Measurements from ENCODE around the gene STPG1.

STPG1 gene

DNA sequence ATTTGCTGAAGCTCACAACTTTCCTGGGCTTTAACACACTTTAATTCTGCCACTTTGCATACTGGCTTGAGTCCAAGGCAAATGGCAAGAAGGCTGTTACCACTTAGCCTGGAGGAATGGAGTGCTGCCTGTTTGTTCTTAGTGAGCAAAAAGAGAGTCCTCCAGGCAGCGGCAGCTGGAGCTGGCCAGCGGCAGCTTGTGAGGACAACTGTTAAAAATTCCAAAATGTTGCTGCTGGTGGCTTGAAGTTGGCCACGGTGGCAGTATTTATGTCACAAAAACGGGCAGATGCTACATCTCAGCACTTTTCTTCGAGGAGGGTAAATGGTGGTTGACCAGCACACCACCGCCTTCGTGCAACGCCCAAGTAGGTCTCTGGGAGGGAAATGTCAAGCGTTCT is 27.3 kb downstream of the STPG1 start:
- Histone ChIP-seq H3K9ac (ENCODE audit: low read depth, low read length) (no peak overlapping the region), H3K4me3 (ENCODE audit: low read depth in 1 of 2, low read length in 2 of 2) (no peak overlapping the region), H3K36me3 (ENCODE audit: insufficient read depth, low read length) (no peaks in the 10 kb centered on the region), H3K4me2 (ENCODE audit: insufficient read depth, low read length) (no peak overlapping the region), H3K9me3 (ENCODE audit: insufficient read depth, low read length, severe bottlenecking) (no peaks in the 10 kb centered on the region), H3K79me2 (ENCODE audit: insufficient read depth, low read length) (no peaks in the 10 kb centered on the region), H2AFZ (ENCODE audit: low read depth, low read length) (no peak overlapping the region), H3K27me3 (ENCODE audit: insufficient read depth, low read length, poor library complexity) (peaks cover 11% of the 10 kb centered on the region), H3K27ac (ENCODE audit: low read length) (no peak overlapping the region), H3K4me1 (ENCODE audit: insufficient read depth, low read length) (no peaks in the 10 kb centered on the region), H4K20me1 (ENCODE audit: insufficient read depth, low read length) (no peaks in the 10 kb centered on the region)
- TF ChIP-seq, protein P1, sequence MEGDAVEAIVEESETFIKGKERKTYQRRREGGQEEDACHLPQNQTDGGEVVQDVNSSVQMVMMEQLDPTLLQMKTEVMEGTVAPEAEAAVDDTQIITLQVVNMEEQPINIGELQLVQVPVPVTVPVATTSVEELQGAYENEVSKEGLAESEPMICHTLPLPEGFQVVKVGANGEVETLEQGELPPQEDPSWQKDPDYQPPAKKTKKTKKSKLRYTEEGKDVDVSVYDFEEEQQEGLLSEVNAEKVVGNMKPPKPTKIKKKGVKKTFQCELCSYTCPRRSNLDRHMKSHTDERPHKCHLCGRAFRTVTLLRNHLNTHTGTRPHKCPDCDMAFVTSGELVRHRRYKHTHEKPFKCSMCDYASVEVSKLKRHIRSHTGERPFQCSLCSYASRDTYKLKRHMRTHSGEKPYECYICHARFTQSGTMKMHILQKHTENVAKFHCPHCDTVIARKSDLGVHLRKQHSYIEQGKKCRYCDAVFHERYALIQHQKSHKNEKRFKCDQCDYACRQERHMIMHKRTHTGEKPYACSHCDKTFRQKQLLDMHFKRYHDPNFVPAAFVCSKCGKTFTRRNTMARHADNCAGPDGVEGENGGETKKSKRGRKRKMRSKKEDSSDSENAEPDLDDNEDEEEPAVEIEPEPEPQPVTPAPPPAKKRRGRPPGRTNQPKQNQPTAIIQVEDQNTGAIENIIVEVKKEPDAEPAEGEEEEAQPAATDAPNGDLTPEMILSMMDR (IDR thresholded peaks at IDR 0.05; ENCODE audit: borderline replicate concordance, extremely low read depth, low read length, poor library complexity, severe bottlenecking) = no peak
- TF ChIP-seq EZH2 (IDR thresholded peaks at IDR 0.05; ENCODE audit: borderline replicate concordance, low read depth, low read length, severe bottlenecking) = no peak
- no peak for ATAC-seq (ENCODE audit: insufficient read depth, low read depth)
- DNase-seq = no peak

DNA sequence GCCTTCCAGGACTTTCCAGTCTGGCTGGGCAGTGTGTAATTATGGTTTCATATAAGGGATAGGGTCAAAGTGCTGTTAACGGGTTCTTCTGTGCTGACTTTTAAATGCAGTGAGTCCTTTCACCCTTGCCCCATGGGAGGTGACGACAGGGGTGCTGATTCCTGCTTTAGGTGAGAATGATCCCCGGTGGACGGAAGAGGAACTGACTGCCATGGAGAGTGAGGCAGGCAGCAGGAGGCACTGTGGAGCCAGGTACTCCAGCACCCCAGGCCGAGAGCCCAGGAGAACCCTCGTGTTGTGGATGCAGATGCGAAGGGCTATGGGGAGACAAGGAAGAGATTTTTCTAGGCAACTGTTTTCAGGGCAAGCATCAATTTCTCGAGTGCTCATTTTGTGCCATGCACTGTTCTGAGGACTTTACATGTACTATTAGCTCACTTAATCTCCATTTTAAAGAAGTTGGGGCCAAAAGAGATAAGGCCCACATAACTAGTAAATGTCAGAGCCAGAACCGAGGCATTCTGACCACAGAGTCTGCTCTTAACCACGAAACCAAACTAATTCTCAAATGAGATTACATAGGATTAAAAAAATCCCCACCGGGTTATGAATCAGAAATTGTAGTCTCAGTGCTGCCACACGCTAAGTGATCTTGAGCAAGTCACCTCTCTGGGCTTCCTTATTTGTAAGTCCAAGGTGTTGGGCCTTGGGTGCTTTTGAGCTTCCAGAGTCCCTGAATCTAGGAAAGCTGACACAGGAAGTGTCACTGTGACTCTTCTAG is 28.2 kb downstream of the STPG1 start:
- ATAC-seq (ENCODE audit: insufficient read depth, low read depth) (peak; percentile 54; the same call in 2 of the 3 replicates), DNase-seq (peak; percentile 33)
- no peaks in the 10 kb centered on the region for H3K36me3 ChIP-seq (ENCODE audit: insufficient read depth, low read length)
- no peak overlapping the region for H2AFZ ChIP-seq (ENCODE audit: low read depth, low read length)
- H3K4me1 ChIP-seq (ENCODE audit: insufficient read depth, low read length) = no peaks in the 10 kb centered on the region
- no peaks in the 10 kb centered on the region for H4K20me1 ChIP-seq (ENCODE audit: insufficient read depth, low read length)
- no peak overlapping the region for H3K9ac ChIP-seq (ENCODE audit: low read depth, low read length)
- no peak overlapping the region for H3K4me3 ChIP-seq (ENCODE audit: low read depth in 1 of 2, low read length in 2 of 2)
- no peak for TF ChIP-seq EZH2 (IDR thresholded peaks at IDR 0.05; ENCODE audit: borderline replicate concordance, low read depth, low read length, severe bottlenecking)
- TF ChIP-seq, protein P1 (IDR thresholded peaks at IDR 0.05; ENCODE audit: borderline replicate concordance, extremely low read depth, low read length, poor library complexity, severe bottlenecking) = peak; percentile 75
- no peak overlapping the region for H3K27ac ChIP-seq (ENCODE audit: low read length)
- no peaks in the 10 kb centered on the region for H3K9me3 ChIP-seq (ENCODE audit: insufficient read depth, low read length, severe bottlenecking)
- H3K4me2 ChIP-seq (ENCODE audit: insufficient read depth, low read length) = no peak overlapping the region
- H3K79me2 ChIP-seq (ENCODE audit: insufficient read depth, low read length) = no peaks in the 10 kb centered on the region
- peaks cover 11% of the 10 kb centered on the region for H3K27me3 ChIP-seq (ENCODE audit: insufficient read depth, low read length, poor library complexity)

DNA sequence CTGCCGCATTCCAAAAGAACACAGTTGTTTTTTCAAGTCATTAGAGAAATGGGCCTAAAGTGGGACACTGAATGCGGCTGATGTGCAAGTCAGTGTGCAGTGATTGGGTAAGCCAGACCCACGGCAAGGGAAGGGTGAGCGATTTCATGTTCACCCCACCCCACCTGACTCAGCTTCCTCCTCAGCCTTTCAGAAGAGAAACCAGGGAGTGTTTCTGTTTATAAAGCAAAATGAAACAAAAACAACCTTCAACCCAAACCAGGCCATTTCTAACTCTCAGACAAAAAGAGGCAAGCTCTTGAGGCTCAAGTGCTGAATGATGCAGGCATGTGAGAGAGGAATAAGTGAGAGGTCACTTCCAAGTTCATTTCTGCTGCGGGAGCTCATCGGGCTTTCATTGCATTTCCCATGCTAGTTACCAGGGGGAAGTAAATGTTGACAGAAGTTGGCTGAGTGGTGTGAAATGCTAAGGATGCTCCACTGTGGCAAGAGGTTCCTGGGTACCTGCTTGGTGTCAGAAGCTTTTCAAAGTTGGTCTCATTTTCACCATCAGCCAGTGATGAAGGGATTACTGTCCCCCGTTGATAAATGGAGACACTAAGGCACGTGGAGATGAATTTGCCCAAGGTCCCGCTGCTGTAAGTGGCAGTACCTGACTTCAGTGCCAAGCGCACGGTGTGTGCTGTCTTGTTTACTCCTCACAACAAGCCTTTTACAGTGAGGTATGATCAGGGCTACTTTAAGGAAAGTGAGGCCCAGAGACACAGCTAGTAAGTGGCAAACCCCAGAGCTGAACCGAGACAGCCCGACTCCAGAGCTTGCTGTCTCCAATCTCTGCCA is 29.1 kb downstream of the STPG1 start:
- Histone ChIP-seq H3K4me2 (ENCODE audit: insufficient read depth, low read length) (no peak overlapping the region), H3K36me3 (ENCODE audit: insufficient read depth, low read length) (no peaks in the 10 kb centered on the region), H4K20me1 (ENCODE audit: insufficient read depth, low read length) (no peaks in the 10 kb centered on the region), H3K79me2 (ENCODE audit: insufficient read depth, low read length) (no peaks in the 10 kb centered on the region), H3K4me1 (ENCODE audit: insufficient read depth, low read length) (no peaks in the 10 kb centered on the region), H2AFZ (ENCODE audit: low read depth, low read length) (no peak overlapping the region), H3K9me3 (ENCODE audit: insufficient read depth, low read length, severe bottlenecking) (no peaks in the 10 kb centered on the region), H3K4me3 (ENCODE audit: low read depth in 1 of 2, low read length in 2 of 2) (no peak overlapping the region), H3K27me3 (ENCODE audit: insufficient read depth, low read length, poor library complexity) (peaks cover 11% of the 10 kb centered on the region), H3K9ac (ENCODE audit: low read depth, low read length) (no peak overlapping the region), H3K27ac (ENCODE audit: low read length) (no peak overlapping the region)
- no peak for DNase-seq
- TF ChIP-seq EZH2 (IDR thresholded peaks at IDR 0.05; ENCODE audit: borderline replicate concordance, low read depth, low read length, severe bottlenecking) = no peak
- TF ChIP-seq, protein P1 (IDR thresholded peaks at IDR 0.05; ENCODE audit: borderline replicate concordance, extremely low read depth, low read length, poor library complexity, severe bottlenecking) = no peak
- ATAC-seq (ENCODE audit: insufficient read depth, low read depth) = no peak
